Measurements from ENCODE around the gene PAK3. TPM values are rescaled to one million over a fixed set of nuclear protein-coding genes. Genes with fewer than 3 reads are reported as not detected.

Gene PAK3
- total and polyA plus RNA-seq, 2 of the 8 experiments (the other 6 are each of a cell fraction or from before 2014, with no cell fraction given), result 0.80 to 7.2 TPM

- H2AFZ ChIP-seq (ENCODE audit: low read length), result no peak overlapping the region
- no peak overlapping the region for H2BK5ac ChIP-seq (ENCODE audit: low read depth, low read length)
- H2BK12ac ChIP-seq (ENCODE audit: low read depth, low read length), result no peak overlapping the region
- H3K56ac ChIP-seq (replicated peaks; ENCODE audit: insufficient read length, low read depth, low read length), result no peak overlapping the region
- no peak overlapping the region for H4K5ac ChIP-seq (ENCODE audit: insufficient read length, low read depth, low read length)
- no peaks in the 10 kb centered on the region for H3K27me3 ChIP-seq (replicated peaks in 1 of 4; ENCODE audit: control insufficient read depth in 3 of 4, extremely low read depth in 1 of 4, insufficient read depth in 3 of 4, low read length in 3 of 4)
- H2BK15ac ChIP-seq (ENCODE audit: low read length), result no peak overlapping the region
- no peak overlapping the region for H3K4me3 ChIP-seq (ENCODE audit: extremely low read depth in 1 of 4, insufficient read depth in 2 of 4, low read depth in 3 of 4, low read length in 4 of 4)
- no peak overlapping the region for H3K9ac ChIP-seq (replicated peaks in 1 of 4; ENCODE audit: extremely low read depth in 1 of 4, low read depth in 3 of 4, low read length in 3 of 4)
- H4K91ac ChIP-seq (replicated peaks; ENCODE audit: insufficient read length, low read length), result no peak overlapping the region
- H3K4me1 ChIP-seq (replicated peaks in 1 of 4; ENCODE audit: control insufficient read depth in 3 of 4, insufficient read depth in 4 of 4, low read length in 3 of 4), result peaks cover 0 to 3% (median under 1%) of the 10 kb centered on the region in 4 experiments; a peak in 4 of 7 replicates
- H4K8ac ChIP-seq (ENCODE audit: extremely low read depth, insufficient read depth, low read length), result no peak overlapping the region
- H4K20me1 ChIP-seq (replicated peaks in 1 of 2; ENCODE audit: control insufficient read depth in 1 of 2, insufficient read depth in 2 of 2, low read length in 2 of 2), result peaks cover 0 to 4% of the 10 kb centered on the region in 2 experiments
- H3K14ac ChIP-seq (ENCODE audit: insufficient read length), result no peak overlapping the region
- H3K4ac ChIP-seq (replicated peaks; ENCODE audit: insufficient read length, low read depth, low read length), result no peak overlapping the region
- peaks cover 2 to 41% (median 12%) of the 10 kb centered on the region in 4 experiments; a peak in 5 of 8 replicates for H3K36me3 ChIP-seq (ENCODE audit: control insufficient read depth in 2 of 4, insufficient read depth in 4 of 4, low read length in 3 of 4)
- H3K23ac ChIP-seq (ENCODE audit: insufficient read length), result no peak overlapping the region
- H2AK5ac ChIP-seq (ENCODE audit: low read depth, low read length), result no peak overlapping the region
- ChIA-PET POLR2A (ENCODE audit: partially characterized antibody) (no interaction called here), CTCF (ENCODE audit: partially characterized antibody) (interaction anchor here (1.3 to 6.9 kb wide), 3 partner anchors 66 to 248 kb away, joined by 4 to 42 read pairs (median 19); no protein-coding TSS in a partner anchor)
- 86% methylated on average over 1 of the region's 2 CpGs; no CpG with 5 or more reads in 1 of the 2 experiments for WGBS, 2 experiments (ENCODE audit: extremely low coverage in 1 of 2, insufficient coverage in 1 of 2, insufficient read length in 1 of 2, insufficient replicate concordance in 2 of 2, low coverage in 1 of 2, low lambda C conversion rate in 2 of 2, missing lambda C conversion rate in 1 of 2)
- H3K79me1 ChIP-seq (ENCODE audit: low read depth, low read length), result no peaks in the 10 kb centered on the region
- H3K27ac ChIP-seq (ENCODE audit: low read depth, low read length), result no peak overlapping the region
- H3K9me3 ChIP-seq (ENCODE audit: insufficient read depth in 2 of 2, low read depth in 1 of 2, low read length in 1 of 2), result no peaks in the 10 kb centered on the region
- H3K18ac ChIP-seq (ENCODE audit: extremely low read depth, low read length), result no peak overlapping the region
- H3K79me2 ChIP-seq (ENCODE audit: control insufficient read depth in 1 of 2, insufficient read depth in 2 of 2, low read length in 2 of 2), result no peaks in the 10 kb centered on the region
- DNase-seq (ENCODE audit: low read depth in 1 of 2, low spot score in 2 of 2) (no peak), FAIRE-seq (no peak)
- no peak overlapping the region for H3K4me2 ChIP-seq (ENCODE audit: insufficient read depth in 1 of 2, low read depth in 2 of 2, low read length in 2 of 2)
- no peak overlapping the region for H2BK20ac ChIP-seq (ENCODE audit: low read length)
- no peak overlapping the region for H2BK120ac ChIP-seq (replicated peaks; ENCODE audit: low read depth, low read length)
- H3K23me2 ChIP-seq (ENCODE audit: low read depth, low read length), result peaks cover 3% of the 10 kb centered on the region; the same call in 1 of the 2 replicates
- TF ChIP-seq CBX8 (IDR thresholded peaks at IDR 0.05; ENCODE audit: borderline replicate concordance, low read depth, low read length) (no peak), PHF8 (conservative IDR thresholded peaks at IDR 0.05; ENCODE audit: low read depth, low read length) (no peak), RXRA (IDR thresholded peaks at IDR 0.05; ENCODE audit: insufficient read depth, low read depth, low read length) (no peak), POLR2A (IDR thresholded peaks at IDR 0.05; ENCODE audit: control extremely low read depth in 1 of 2, low read depth in 2 of 2, low read length in 2 of 2) (no peak), MAFK (IDR thresholded peaks at IDR 0.05; ENCODE audit: low read depth, low read length) (no peak), CHD2 (IDR thresholded peaks at IDR 0.05; ENCODE audit: low read length) (no peak), EP300 (IDR thresholded peaks at IDR 0.05; ENCODE audit: borderline replicate concordance in 1 of 2, low read depth in 2 of 2, low read length in 2 of 2) (no peak), USF2 (IDR thresholded peaks at IDR 0.05; ENCODE audit: low read length) (no peak), SIX5 (IDR thresholded peaks at IDR 0.05; ENCODE audit: low read depth, low read length) (no peak), TCF12 (IDR thresholded peaks at IDR 0.05; ENCODE audit: low read depth, low read length) (no peak), RAD21 (IDR thresholded peaks at IDR 0.05 in 1 of 2, conservative IDR thresholded peaks at IDR 0.05 in 1 of 2; ENCODE audit: low read depth in 2 of 2, low read length in 2 of 2) (no peak), EZH2 (IDR thresholded peaks at IDR 0.05; ENCODE audit: low read depth, low read length, severe bottlenecking) (no peak)
- TF ChIP-seq, protein P1, sequence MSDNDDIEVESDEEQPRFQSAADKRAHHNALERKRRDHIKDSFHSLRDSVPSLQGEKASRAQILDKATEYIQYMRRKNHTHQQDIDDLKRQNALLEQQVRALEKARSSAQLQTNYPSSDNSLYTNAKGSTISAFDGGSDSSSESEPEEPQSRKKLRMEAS (IDR thresholded peaks at IDR 0.05), result no peak
Measured at GRCh38 chrX:111101580-111101979, 5.6 kb downstream of the PAK3 start.
